CD4-positive, alpha-beta T cell (primary cell): ENCODE measurements around the gene PDE8B. TPM values are rescaled to one million over a fixed set of nuclear protein-coding genes. Genes with fewer than 3 reads are reported as not detected.

ENCODE experiments used
- ATAC-seq: fragments of 200-7000 bp; cut with Tn5 transposase; one replicate; pipeline ENCODE4 v1.10.0; 2022; ENCODE audit warnings: mild to moderate bottlenecking; ENCODE audit not compliant: poor library complexity
- CTCF ChIA-PET: fragments of 350-600 bp; sonication (Branson Sonifier 250); formaldehyde crosslinking; loops from one replicate; lab custom pipeline; 2021; ENCODE audit warnings: antibody characterized with exemption, inconsistent platforms; lab: Charles Lee
- POLR2A ChIA-PET: fragments of 350-600 bp; sonication (Branson Sonifier 250); formaldehyde crosslinking; loops from one replicate; lab custom pipeline; 2021; ENCODE audit warnings: antibody characterized with exemption, inconsistent platforms; lab: Charles Lee
- DNase-seq, 14 experiments: peaks; one replicate each; pipeline ENCODE4 v3.0.0-alpha.2; 2013 to 2020; ENCODE audit warnings: mixed read lengths in 2 of 14
- H3K27ac ChIP-seq, 2 donors: one replicate each; pipeline versions ENCODE4 v1.5.1 to v1.7.0; 2013; ENCODE audit warnings: low read length in 2 of 2, low read depth in 1 of 2, mild to moderate bottlenecking in 1 of 2
- H3K27me3 ChIP-seq, 2 experiments: 1 replicate in 1 of 2; 2 replicates in 1 of 2; pipeline versions ENCODE4 v1.6.1 to v1.7.0; 2013; ENCODE audit warnings: low read length in 2 of 2, control low read depth in 1 of 2, mild to moderate bottlenecking in 1 of 2, moderate library complexity in 1 of 2; ENCODE audit not compliant: insufficient read depth in 2 of 2, control insufficient read depth in 1 of 2
- H3K36me3 ChIP-seq: one replicate; pipeline ENCODE4 v1.6.1; 2013; ENCODE audit warnings: low read length, control low read depth; ENCODE audit not compliant: insufficient read depth
- H3K4me1 ChIP-seq: one replicate; pipeline ENCODE4 v1.6.1; 2013; ENCODE audit warnings: low read length, control low read depth; ENCODE audit not compliant: insufficient read depth
- H3K4me3 ChIP-seq: one replicate; pipeline ENCODE4 v1.5.1; 2013; ENCODE audit warnings: mild to moderate bottlenecking, low read length, moderate library complexity
- H3K9me3 ChIP-seq, 2 experiments: 1 replicate in 1 of 2; 2 replicates in 1 of 2; pipeline versions ENCODE4 v1.6.1 to v1.7.0; 2013; ENCODE audit warnings: low read length in 2 of 2, mild to moderate bottlenecking in 2 of 2, control low read depth in 1 of 2, moderate library complexity in 1 of 2; ENCODE audit not compliant: control insufficient read depth in 1 of 2, insufficient read depth in 1 of 2
- H3K27ac Mint-ChIP-seq: one replicate; pipeline ENCODE4 v1.8.0; 2020; ENCODE audit warnings: mixed read lengths
- H3K27me3 Mint-ChIP-seq: one replicate; pipeline ENCODE4 v1.8.0; 2021; ENCODE audit warnings: mixed read lengths
- H3K36me3 Mint-ChIP-seq: one replicate; pipeline ENCODE4 v1.8.0; 2021; ENCODE audit warnings: low read depth, mixed read lengths
- H3K4me1 Mint-ChIP-seq: one replicate; pipeline ENCODE4 v1.8.0; 2021; ENCODE audit warnings: low read depth, mixed read lengths
- H3K4me3 Mint-ChIP-seq: one replicate; pipeline ENCODE4 v1.8.0; 2020; ENCODE audit warnings: mild to moderate bottlenecking, mixed read lengths
- H3K9me3 Mint-ChIP-seq: one replicate; pipeline ENCODE4 v1.8.0; 2020; ENCODE audit warnings: mixed read lengths
- CTCF ChIP-seq: fragments of 200-600 bp; IDR thresholded peaks from one replicate; pipeline ENCODE4 v1.8.0; 2022; ENCODE audit warnings: antibody characterized with exemption, mild to moderate bottlenecking
- intact Hi-C, 2 experiments: fragments of 100-400 bp; cut with DNase I in 1 of 2; cut with micrococcal nuclease in 1 of 2; formaldehyde crosslinking; loops; one replicate each; pipeline versions ENCODE4 v1.15.1 to v1.9.0; 2023 to 2025; cut with DNase I, micrococcal nuclease
- total RNA-seq, 174 experiments: library from RNA in 2 of 174; stranded (reverse) in 2 of 174; gene quantifications; one replicate each; pipeline ENCODE4 v1.2.3 and lab custom pipeline; 2021 to 2026

Gene PDE8B
- total RNA-seq, 2 experiments from 2014 or later, result 0.22 to 0.27 TPM

GRCh38 chr5:77308154-77308960 lies 97.9 kb downstream of the PDE8B start:
- Histone ChIP-seq H3K27me3 (peaks cover 0 to 4% of the 10 kb centered on the region in 2 experiments), H3K27ac (no peak overlapping the region), H3K36me3 (no peaks in the 10 kb centered on the region), H3K4me3 (no peak overlapping the region), H3K4me1 (no peaks in the 10 kb centered on the region), H3K9me3 (no peaks in the 10 kb centered on the region)
- no peak for TF ChIP-seq CTCF
- H3K4me1 Mint-ChIP-seq, result no peaks in the 10 kb centered on the region
- no peak overlapping the region for H3K4me3 Mint-ChIP-seq
- POLR2A ChIA-PET, result no interaction called here
- no peaks in the 10 kb centered on the region for H3K36me3 Mint-ChIP-seq
- no peak overlapping the region for H3K27ac Mint-ChIP-seq
- CTCF ChIA-PET, result no interaction called here
- H3K9me3 Mint-ChIP-seq, result no peaks in the 10 kb centered on the region
- intact Hi-C loops, result no loop called here
- no peaks in the 10 kb centered on the region for H3K27me3 Mint-ChIP-seq
- no peak for ATAC-seq
- no peak for DNase-seq

GRCh38 chr5:77309140-77309539 lies 98.7 kb downstream of the PDE8B start:
- no peak overlapping the region for H3K4me3 ChIP-seq
- no peaks in the 10 kb centered on the region for H3K36me3 ChIP-seq
- Mint-ChIP-seq H3K4me3 (no peak overlapping the region), H3K36me3 (no peaks in the 10 kb centered on the region), H3K27ac (no peak overlapping the region), H3K27me3 (no peaks in the 10 kb centered on the region), H3K4me1 (no peaks in the 10 kb centered on the region), H3K9me3 (no peaks in the 10 kb centered on the region)
- no peak for DNase-seq
- no peaks in the 10 kb centered on the region for H3K9me3 ChIP-seq
- TF ChIP-seq CTCF, result no peak
- H3K4me1 ChIP-seq, result no peaks in the 10 kb centered on the region
- H3K27ac ChIP-seq, result no peak overlapping the region
- ATAC-seq, result no peak
- CTCF ChIA-PET, result no interaction called here
- H3K27me3 ChIP-seq, result peaks cover 0 to 4% of the 10 kb centered on the region in 2 experiments
- intact Hi-C loops, result no loop called here
- POLR2A ChIA-PET, result no interaction called here

- Mint-ChIP-seq H3K4me3 (no peak overlapping the region), H3K36me3 (no peaks in the 10 kb centered on the region), H3K27ac (no peak overlapping the region), H3K9me3 (no peaks in the 10 kb centered on the region), H3K4me1 (no peaks in the 10 kb centered on the region), H3K27me3 (no peaks in the 10 kb centered on the region)
- TF ChIP-seq CTCF, result no peak
- POLR2A ChIA-PET, result no interaction called here
- no peak overlapping the region for H3K4me3 ChIP-seq
- no peaks in the 10 kb centered on the region for H3K9me3 ChIP-seq
- intact Hi-C loops, result no loop called here
- ATAC-seq (no peak), DNase-seq (no peak)
- CTCF ChIA-PET, result no interaction called here
- H3K4me1 ChIP-seq, result no peaks in the 10 kb centered on the region
- no peak overlapping the region for H3K27ac ChIP-seq
- peaks cover 0 to 4% of the 10 kb centered on the region in 2 experiments for H3K27me3 ChIP-seq
- no peaks in the 10 kb centered on the region for H3K36me3 ChIP-seq
These were observed 100.2 kb downstream of the PDE8B start for GRCh38 chr5:77310494-77311213.
